ENCODE data around the gene SMYD1.

Gene SMYD1

GRCh38 chr2:88066543-88066942 lies 1.1 kb upstream of the SMYD1 start:
- DNase-seq (ENCODE audit: low read depth): no peak
- TF ChIP-seq CTCF (IDR thresholded peaks at IDR 0.05; ENCODE audit: low read depth, low read length, missing control alignments): no peak
- H3K4me3 ChIP-seq (ENCODE audit: low read depth, low read length): no peak overlapping the region
- in situ Hi-C loops (cut with HindIII; ENCODE audit: low sequenced_read_pairs): no loop called here

GRCh38 chr2:88067189-88067588 lies 436 bp upstream of the SMYD1 start:
- DNase-seq (ENCODE audit: low read depth): no peak
- TF ChIP-seq CTCF (IDR thresholded peaks at IDR 0.05; ENCODE audit: low read depth, low read length, missing control alignments): no peak
- in situ Hi-C loops (cut with HindIII; ENCODE audit: low sequenced_read_pairs): no loop called here
- H3K4me3 ChIP-seq (ENCODE audit: low read depth, low read length): no peak overlapping the region

- TF ChIP-seq CTCF (IDR thresholded peaks at IDR 0.05; ENCODE audit: low read depth, low read length, missing control alignments): no peak
- in situ Hi-C loops (cut with HindIII; ENCODE audit: low sequenced_read_pairs): no loop called here
- DNase-seq (ENCODE audit: low read depth): no peak
- no peak overlapping the region for H3K4me3 ChIP-seq (ENCODE audit: low read depth, low read length)
These were observed 419 bp downstream of the SMYD1 start for GRCh38 chr2:88068044-88068443.

GRCh38 chr2:88069117-88069516 lies 1.5 kb downstream of the SMYD1 start:
- DNase-seq (ENCODE audit: low read depth): no peak
- H3K4me3 ChIP-seq (ENCODE audit: low read depth, low read length): no peak overlapping the region
- in situ Hi-C loops (cut with HindIII; ENCODE audit: low sequenced_read_pairs): no loop called here
- no peak for TF ChIP-seq CTCF (IDR thresholded peaks at IDR 0.05; ENCODE audit: low read depth, low read length, missing control alignments)

GRCh38 chr2:88070055-88070454 lies 2.4 kb downstream of the SMYD1 start:
- DNase-seq (ENCODE audit: low read depth): no peak
- no peak for TF ChIP-seq CTCF (IDR thresholded peaks at IDR 0.05; ENCODE audit: low read depth, low read length, missing control alignments)
- no peak overlapping the region for H3K4me3 ChIP-seq (ENCODE audit: low read depth, low read length)
- in situ Hi-C loops (cut with HindIII; ENCODE audit: low sequenced_read_pairs): no loop called here

- no peak overlapping the region for H3K4me3 ChIP-seq (ENCODE audit: low read depth, low read length)
- in situ Hi-C loops (cut with HindIII; ENCODE audit: low sequenced_read_pairs): no loop called here
- no peak for DNase-seq (ENCODE audit: low read depth)
- no peak for TF ChIP-seq CTCF (IDR thresholded peaks at IDR 0.05; ENCODE audit: low read depth, low read length, missing control alignments)
These were observed 3.7 kb downstream of the SMYD1 start for GRCh38 chr2:88071365-88071764.

- in situ Hi-C loops (cut with HindIII; ENCODE audit: low sequenced_read_pairs): no loop called here
- no peak overlapping the region for H3K4me3 ChIP-seq (ENCODE audit: low read depth, low read length)
- no peak for DNase-seq (ENCODE audit: low read depth)
- TF ChIP-seq CTCF (IDR thresholded peaks at IDR 0.05; ENCODE audit: low read depth, low read length, missing control alignments): no peak
These were observed 6.5 kb downstream of the SMYD1 start for GRCh38 chr2:88074150-88074549.
